Upper lobe of left lung (tissue), 6 donors: ENCODE measurements around the gene DOK7. TPM values are rescaled to one million over a fixed set of nuclear protein-coding genes. Genes with fewer than 3 reads are reported as not detected.

ENCODE experiments used
- ATAC-seq, 2 donors: fragments of 200-7000 bp; cut with Tn5 transposase; one replicate each; pipeline ENCODE4 v1.9.1; 2022; ENCODE audit warnings: mild to moderate bottlenecking in 2 of 2, moderate library complexity in 2 of 2; ENCODE audit not compliant: low FRiP score in 2 of 2
- DNase-seq, 2 donors: peaks; one replicate each; pipeline ENCODE4 v3.0.0-alpha.2; 2019 to 2020
- H3K27ac ChIP-seq, 4 donors: fragments of 200-600 bp; sonication (generic); one replicate each; pipeline ENCODE4 v1.5.1; 2016 to 2019
- H3K27me3 ChIP-seq, 4 donors: fragments of 200-600 bp; sonication (generic); one replicate each; pipeline ENCODE4 v1.5.1; 2017 to 2019
- H3K36me3 ChIP-seq, 4 donors: fragments of 200-600 bp; sonication (generic); one replicate each; pipeline ENCODE4 v1.5.1; 2016 to 2019
- H3K4me1 ChIP-seq, 4 donors: fragments of 200-600 bp; sonication (generic); one replicate each; pipeline ENCODE4 v1.5.1; 2018 to 2019
- H3K4me3 ChIP-seq, 4 donors: fragments of 200-600 bp; sonication (generic); one replicate each; pipeline ENCODE4 v1.5.1; 2017 to 2019; ENCODE audit warnings: mild to moderate bottlenecking in 2 of 4, moderate library complexity in 1 of 4
- H3K9me3 ChIP-seq, 4 donors: fragments of 200-600 bp; sonication (generic); one replicate each; pipeline ENCODE4 v1.5.1; 2018 to 2019
- CTCF ChIP-seq, 6 experiments: fragments of 450-650 bp in 4 of 6; fragments of 200-600 bp in 2 of 6; sonication (generic) in 2 of 6; IDR thresholded peaks; one replicate each; pipeline ENCODE4 v1.5.1; 2016 to 2019; ENCODE audit warnings: antibody characterized with exemption in 6 of 6
- EP300 ChIP-seq, 4 donors: sonication (generic); formaldehyde crosslinking; IDR thresholded peaks; one replicate each; pipeline ENCODE4 v1.5.1; 2017; ENCODE audit warnings: antibody characterized with exemption in 4 of 4, control low read depth in 2 of 4
- POLR2A ChIP-seq, 4 donors: fragments of 450-650 bp; IDR thresholded peaks; one replicate each; pipeline ENCODE4 v1.5.1; 2016 to 2017; ENCODE audit warnings: antibody characterized with exemption in 4 of 4, mild to moderate bottlenecking in 2 of 4
- POLR2AphosphoS5 ChIP-seq, 2 donors: sonication (generic); formaldehyde crosslinking; IDR thresholded peaks; one replicate each; pipeline ENCODE4 v1.5.1; 2017; ENCODE audit warnings: antibody characterized with exemption in 2 of 2
- WGBS, 2 donors: methylation state at CpG; one replicate each; pipeline ENCODE4 v1.1.5; 2017 to 2018; 5-methylcytosine and 5-hydroxymethylcytosine counted together
- total RNA-seq, 6 donors: library from RNA; depleted of rRNA in 4 of 6; stranded (reverse); fragments of >200 nt in 4 of 6; gene quantifications; one replicate each; pipeline versions ENCODE4 v1.1.0 to v1.2.1, GENCODE V29; 2016 to 2021
- donor health status: DM: no; HTN: no; CAD: no; lungs with moderate emphysema.
- donor health status: DM: no; HTN: yes; CAD: no; lungs with severe emphysema.

The DOK7 gene
- total RNA-seq, 6 donors from 2014 or later, result 2.1 to 16.0 (median 4.0) TPM

GRCh38 chr4:3500111-3500510 lies 37.0 kb downstream of the DOK7 start:
- H3K27ac ChIP-seq, result no peak overlapping the region
- no peaks in the 10 kb centered on the region for H3K27me3 ChIP-seq
- H3K4me3 ChIP-seq, result no peak overlapping the region
- TF ChIP-seq EP300 (IDR thresholded peaks at IDR 0.05), result no peak
- TF ChIP-seq POLR2AphosphoS5 (IDR thresholded peaks at IDR 0.05), result no peak
- no peak for TF ChIP-seq CTCF (IDR thresholded peaks at IDR 0.05)
- no peak for TF ChIP-seq POLR2A (IDR thresholded peaks at IDR 0.05)
- WGBS, 2 donors, result 89 to 96% methylated on average over 3 to 17 of the region's 17 CpGs
- DNase-seq, result peak in 1 of 2 donors; percentile 77
- H3K9me3 ChIP-seq, result no peaks in the 10 kb centered on the region
- no peak for ATAC-seq
- no peaks in the 10 kb centered on the region for H3K4me1 ChIP-seq
- H3K36me3 ChIP-seq, result peaks cover 0 to 41% (median 19%) of the 10 kb centered on the region in 4 donors

GRCh38 chr4:3500634-3501101 lies 37.6 kb downstream of the DOK7 start:
- ATAC-seq, result no peak
- 93% methylated on average over 28 of the region's 29 CpGs; no CpG with 5 or more reads in 1 of the 2 donors for WGBS, 2 donors
- H3K9me3 ChIP-seq, result no peaks in the 10 kb centered on the region
- no peak overlapping the region for H3K4me3 ChIP-seq
- H3K4me1 ChIP-seq, result no peaks in the 10 kb centered on the region
- DNase-seq, result peak in 1 of 2 donors; percentile 84
- H3K27ac ChIP-seq, result no peak overlapping the region
- H3K36me3 ChIP-seq, result peaks cover 0 to 47% (median 22%) of the 10 kb centered on the region in 4 donors
- TF ChIP-seq EP300 (IDR thresholded peaks at IDR 0.05), result no peak
- no peak for TF ChIP-seq CTCF (IDR thresholded peaks at IDR 0.05)
- no peak for TF ChIP-seq POLR2A (IDR thresholded peaks at IDR 0.05)
- TF ChIP-seq POLR2AphosphoS5 (IDR thresholded peaks at IDR 0.05), result no peak
- H3K27me3 ChIP-seq, result no peaks in the 10 kb centered on the region

GRCh38 chr4:3501126-3501824 lies 38.2 kb downstream of the DOK7 start:
- DNase-seq (peak in 1 of 2 donors; percentile 70), ATAC-seq (no peak)
- H3K9me3 ChIP-seq, result no peaks in the 10 kb centered on the region
- WGBS, 2 donors, result 94 to 95% methylated on average over 19 to 23 of the region's 24 CpGs
- no peaks in the 10 kb centered on the region for H3K4me1 ChIP-seq
- no peak for TF ChIP-seq POLR2AphosphoS5 (IDR thresholded peaks at IDR 0.05)
- TF ChIP-seq POLR2A (IDR thresholded peaks at IDR 0.05), result no peak
- no peak for TF ChIP-seq CTCF (IDR thresholded peaks at IDR 0.05)
- TF ChIP-seq EP300 (IDR thresholded peaks at IDR 0.05), result no peak
- peaks cover 0 to 53% (median 25%) of the 10 kb centered on the region in 4 donors for H3K36me3 ChIP-seq
- H3K27ac ChIP-seq, result no peak overlapping the region
- H3K27me3 ChIP-seq, result no peaks in the 10 kb centered on the region
- no peak overlapping the region for H3K4me3 ChIP-seq

- DNase-seq (peak in 1 of 2 donors; percentile 65), ATAC-seq (no peak)
- TF ChIP-seq POLR2AphosphoS5 (IDR thresholded peaks at IDR 0.05) (no peak), POLR2A (IDR thresholded peaks at IDR 0.05) (no peak), CTCF (IDR thresholded peaks at IDR 0.05) (no peak), EP300 (IDR thresholded peaks at IDR 0.05) (no peak)
- WGBS, 2 donors, result 90 to 94% methylated on average over 8 to 19 of the region's 19 CpGs
- Histone ChIP-seq H3K9me3 (no peaks in the 10 kb centered on the region), H3K4me1 (no peaks in the 10 kb centered on the region), H3K36me3 (peaks cover 0 to 58% (median 30%) of the 10 kb centered on the region in 4 donors), H3K27ac (no peak overlapping the region), H3K4me3 (no peak overlapping the region), H3K27me3 (no peaks in the 10 kb centered on the region)
Measured at GRCh38 chr4:3501825-3502425, 38.8 kb downstream of the DOK7 start.
